ENCODE data around the gene RBPMS2.

RBPMS2 gene

DNA sequence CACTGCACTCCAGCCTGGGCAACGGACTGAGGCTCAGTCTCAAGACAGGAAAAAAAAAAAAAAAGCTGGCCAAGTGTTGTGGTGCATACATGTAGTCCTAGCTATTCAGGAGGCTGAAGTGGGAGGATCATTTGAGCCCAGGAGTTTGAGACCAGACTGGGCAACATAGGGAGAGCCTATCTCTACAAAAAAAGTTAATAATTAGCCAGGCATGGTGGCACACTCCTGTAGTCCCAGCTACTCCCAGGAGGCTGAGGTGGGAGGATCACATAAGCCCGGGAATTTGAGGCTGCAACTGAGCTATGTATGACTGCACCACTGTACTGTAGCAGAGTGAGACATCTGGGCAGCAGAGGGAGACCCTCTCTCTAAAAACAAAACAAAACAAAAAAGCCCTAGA, 58.9 kb downstream of the RBPMS2 start:
- DNase-seq = no peak

DNA sequence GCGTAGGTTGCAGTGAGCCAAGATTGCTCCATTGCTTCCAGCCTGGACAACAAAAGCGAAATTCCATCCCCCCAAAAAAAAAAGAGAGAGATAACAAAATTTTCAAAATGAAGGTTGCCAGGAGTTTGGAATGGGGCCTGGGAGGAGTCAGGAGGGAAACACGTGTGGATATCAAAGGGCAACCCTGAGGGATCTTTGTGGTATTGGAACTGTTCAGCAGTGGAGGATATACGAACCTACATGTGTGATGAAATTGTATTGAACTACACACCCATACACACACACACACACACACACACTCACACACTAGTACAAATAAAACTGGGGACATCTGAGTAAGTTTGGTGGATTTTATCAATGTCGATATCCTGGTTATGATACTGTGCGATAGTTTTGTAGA, 61.8 kb downstream of the RBPMS2 start:
- no peak for DNase-seq

DNA sequence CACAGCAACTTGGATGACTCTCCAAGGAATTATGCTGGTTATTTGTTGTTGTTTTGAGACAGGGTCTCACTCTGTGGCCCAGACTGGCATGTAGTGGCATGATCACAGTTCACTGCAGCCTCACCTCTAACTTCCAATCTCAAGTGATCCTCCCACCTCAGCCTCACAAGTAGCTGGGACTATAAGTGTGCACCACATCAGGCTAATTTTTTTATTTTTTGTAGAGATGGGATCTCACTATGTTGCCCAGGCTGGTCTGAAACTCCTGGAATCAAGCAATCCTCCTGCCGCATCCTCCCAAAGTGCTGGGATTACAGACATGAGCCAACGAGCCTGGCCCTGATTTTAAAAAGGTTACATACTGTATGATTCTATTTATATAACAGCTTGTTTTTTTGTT, 63.0 kb downstream of the RBPMS2 start:
- DNase-seq = no peak

DNA sequence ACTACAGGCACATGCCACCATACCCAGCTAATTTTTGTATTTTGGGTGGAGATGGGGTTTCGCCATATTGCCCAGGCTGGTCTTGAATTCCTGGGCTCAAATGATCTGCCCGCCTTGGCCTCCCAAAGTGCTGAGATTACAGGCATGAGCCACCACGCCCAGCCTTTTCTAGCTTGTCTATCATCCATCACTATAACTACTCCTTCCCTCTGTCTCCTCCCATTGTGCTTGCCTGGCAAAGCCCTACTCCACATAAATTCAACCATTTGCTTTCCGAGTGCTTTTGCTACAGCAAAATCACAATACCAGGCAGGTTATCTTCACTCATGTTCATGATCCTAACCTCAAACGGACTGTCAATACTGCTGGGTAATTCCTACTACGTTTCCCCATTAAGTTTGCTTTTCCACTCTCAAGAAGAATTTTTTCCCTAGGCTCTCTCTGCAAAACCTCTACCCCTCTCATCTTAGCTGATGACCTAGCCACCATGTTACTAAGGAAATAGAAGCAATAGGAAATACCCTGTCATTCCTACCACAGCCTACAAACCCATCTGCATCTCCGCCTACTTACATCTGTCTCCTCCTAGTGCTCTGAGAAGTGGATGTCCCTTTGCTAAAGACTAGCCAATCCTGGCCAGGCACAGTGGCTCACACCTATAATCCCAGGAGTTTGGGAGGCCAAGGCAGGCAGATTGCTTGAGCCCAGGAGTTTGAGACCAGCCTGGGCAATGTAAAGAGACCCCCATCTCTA, 64.5 kb downstream of the RBPMS2 start:
- DNase-seq = no peak

DNA sequence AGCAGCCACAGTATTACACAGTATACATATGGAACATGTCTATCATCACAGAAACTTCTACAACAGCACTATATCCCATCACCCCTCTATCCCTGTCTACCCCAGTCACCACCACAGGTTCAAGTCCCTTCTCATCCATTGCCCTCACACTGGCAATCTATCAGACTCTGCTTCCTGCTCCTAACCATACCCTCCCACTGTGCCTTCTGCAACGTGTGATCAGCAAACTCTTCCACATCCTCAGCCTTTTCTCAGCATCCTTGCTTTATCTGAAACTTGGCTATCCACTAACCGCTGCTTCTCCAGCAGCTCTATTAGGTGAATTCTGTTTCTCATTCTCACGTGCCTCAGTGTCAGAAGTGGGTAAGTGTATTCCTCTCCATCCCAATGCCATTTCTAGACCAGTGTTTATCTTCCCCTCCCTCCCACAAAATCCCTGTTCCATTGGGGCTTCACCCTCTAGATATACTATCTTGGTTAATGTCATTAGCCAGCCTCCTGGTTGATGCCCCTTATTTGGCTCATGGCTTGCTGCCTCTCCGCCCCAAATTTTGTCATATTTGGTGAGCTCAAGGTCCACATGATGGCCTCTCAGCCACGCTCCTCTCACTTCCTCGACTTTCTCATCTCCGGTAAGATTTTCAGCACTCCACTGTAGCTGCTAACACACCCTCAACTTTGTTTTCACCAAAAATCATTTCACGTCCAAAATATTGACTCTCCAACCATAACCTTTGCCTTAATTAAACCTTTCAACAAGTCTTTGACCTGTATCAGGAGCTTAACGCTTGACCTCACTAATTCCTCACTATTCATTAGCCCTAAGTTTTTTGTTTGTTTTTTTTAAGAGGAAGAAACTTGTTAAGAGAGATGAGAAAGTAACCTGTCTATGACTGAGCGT, 69.1 kb downstream of the RBPMS2 start:
- no peak for DNase-seq

DNA sequence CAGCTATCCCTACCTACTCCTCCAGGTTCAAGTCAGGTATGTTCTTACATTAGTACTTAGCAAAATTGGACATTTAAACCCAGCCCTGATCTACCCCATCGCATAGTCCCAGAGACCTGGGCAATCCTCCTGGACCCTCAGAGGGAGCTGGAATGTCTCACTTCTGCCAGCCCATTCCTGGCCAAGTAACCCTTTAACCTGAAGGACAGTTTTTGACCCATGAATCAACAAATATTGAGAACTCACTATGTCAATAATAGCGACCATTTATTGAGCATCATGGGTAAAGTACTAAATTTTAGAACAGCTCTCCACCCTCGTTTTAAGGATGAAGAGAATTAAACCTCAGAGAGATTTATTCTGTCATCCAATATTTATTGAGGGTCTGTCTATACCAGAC, 70.4 kb downstream of the RBPMS2 start:
- no peak for DNase-seq

DNA sequence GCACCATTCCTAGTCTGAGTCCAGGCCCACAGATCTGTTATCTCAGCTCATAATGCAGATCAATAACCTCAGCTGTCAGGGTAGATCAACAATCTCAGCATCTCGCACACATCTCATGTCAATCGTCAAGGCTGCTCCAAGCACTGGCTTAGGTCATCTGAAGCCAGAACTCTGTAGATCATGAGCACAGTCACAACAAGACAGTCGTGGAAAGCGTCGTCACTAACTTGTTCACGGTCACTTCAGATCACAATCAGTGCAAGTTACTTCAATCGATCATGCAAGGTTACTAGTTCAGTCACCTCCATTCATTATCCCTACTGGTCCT, 71.8 kb downstream of the RBPMS2 start:
- DNase-seq = no peak

DNA sequence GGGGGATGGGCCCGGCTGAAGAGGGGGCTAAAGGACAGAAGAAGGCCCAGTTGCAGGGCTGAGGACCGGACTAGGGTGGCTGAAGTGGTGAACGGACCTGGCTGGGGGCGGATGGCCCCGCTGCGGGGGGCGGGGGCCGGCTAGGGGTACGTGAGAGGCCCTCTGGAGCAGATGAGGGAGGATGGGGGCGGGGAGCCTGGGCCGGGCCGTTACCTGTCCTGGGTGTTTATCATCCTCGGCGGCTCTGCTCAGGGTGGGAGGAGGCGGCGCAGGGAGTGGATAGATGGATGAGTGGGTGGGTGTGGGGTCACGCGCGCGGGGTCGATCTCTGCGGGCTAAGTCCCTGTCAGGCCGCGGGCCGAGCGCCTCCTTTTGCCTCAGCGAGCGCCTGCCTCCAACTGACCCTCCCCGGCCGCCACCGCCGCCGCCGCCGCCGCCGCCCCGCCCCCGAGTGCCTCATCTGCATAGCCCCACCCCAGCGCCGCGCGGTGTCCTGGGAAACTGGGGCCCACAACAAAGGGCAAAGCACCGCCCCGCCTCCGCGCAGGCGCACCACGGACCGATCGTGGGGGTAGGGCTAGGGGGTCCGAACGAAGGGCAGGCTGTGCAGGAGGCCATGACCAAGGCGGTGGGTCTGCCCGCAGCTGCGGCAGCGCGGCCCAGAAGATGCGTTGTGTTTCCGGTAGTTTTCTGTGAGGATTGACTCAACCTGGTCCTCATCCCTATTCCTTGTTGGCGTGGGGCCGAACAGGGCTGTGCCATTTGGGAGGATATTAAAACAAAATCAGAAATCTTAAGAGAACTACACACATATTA, 72.4 kb downstream of the RBPMS2 start:
- DNase-seq = peak; percentile 99

DNA sequence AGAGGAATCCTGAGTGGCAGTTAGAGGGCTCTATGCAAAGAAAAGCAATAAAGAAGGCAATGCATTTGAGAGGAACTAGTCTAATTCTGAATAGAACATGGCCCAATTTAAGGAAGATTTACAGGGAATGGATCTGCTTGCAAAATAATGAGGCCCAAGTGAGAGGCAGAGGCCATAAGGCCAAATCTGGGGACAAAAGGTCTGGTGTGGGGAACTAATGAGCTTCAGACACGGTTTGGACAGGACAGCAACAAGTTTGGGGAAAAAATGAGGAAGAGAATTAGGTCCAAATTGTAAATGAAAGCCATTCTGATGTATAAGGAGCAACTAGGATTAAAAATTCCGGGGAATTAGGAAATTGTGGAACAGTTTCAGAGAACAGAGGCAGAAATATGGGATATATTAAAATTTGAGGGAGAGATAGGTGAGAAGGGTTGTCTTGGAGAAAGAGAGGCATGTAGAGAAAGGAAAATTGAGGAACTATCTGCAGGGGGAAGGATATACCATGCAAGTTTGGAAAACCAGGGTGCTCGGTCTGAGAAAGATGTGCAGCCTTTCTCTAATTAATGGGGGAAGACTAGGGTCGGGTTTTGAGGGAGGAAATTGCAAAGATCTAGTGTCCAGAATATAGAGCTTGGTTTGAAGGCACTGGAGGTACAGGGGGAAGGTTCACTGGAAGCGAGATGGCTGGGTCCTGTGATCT, 73.8 kb downstream of the RBPMS2 start:
- no peak for DNase-seq

DNA sequence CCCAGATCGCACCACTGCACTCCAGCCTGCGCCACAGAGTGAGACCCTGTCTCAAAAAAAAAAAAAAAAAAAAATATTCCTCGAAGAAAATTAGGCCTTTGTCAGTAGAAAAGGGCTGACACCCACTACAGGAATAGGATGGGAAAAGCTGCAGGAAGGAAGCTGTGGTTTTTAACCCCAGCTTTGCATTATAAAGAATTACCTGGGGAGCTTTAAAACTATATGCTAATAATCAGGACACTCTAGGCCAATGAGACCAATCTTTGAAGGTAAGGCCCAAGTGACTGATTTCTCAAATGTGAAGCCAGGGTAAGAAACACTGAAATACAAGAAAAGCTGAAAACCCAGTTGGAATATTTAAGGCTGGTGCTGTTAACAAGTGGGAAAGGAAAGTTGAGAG, 74.3 kb downstream of the RBPMS2 start:
- DNase-seq = no peak

DNA sequence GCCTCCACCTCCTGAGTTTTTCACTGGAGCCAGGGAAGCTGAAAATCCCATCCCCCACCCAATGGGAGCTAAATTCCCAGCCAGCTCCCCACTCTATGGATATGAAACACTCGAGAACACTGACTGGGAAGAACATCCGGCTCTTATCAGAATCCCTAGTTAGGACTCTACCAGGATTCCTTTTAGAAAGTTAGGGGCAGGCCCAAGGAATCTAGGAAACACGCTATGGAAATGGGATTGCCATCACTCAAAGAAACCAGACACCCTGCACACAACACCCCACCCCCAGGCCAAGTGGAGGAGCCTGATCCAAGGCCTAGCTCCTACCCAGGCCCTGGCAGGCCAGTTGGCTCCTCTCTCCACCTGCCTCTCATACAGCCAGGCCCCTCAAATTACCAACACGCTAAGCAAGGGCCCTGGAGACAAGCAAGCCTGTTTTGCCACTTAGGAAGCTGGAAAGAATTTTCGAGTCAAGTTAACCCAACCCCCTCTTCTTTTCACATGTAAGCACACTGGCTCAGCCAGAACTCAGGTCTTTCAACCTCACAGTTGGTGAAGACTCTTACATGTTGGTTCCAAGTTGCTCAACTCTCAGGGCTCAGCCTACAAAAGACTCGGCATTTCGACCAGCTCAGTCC, 75.5 kb downstream of the RBPMS2 start:
- peak; percentile 89 for DNase-seq

DNA sequence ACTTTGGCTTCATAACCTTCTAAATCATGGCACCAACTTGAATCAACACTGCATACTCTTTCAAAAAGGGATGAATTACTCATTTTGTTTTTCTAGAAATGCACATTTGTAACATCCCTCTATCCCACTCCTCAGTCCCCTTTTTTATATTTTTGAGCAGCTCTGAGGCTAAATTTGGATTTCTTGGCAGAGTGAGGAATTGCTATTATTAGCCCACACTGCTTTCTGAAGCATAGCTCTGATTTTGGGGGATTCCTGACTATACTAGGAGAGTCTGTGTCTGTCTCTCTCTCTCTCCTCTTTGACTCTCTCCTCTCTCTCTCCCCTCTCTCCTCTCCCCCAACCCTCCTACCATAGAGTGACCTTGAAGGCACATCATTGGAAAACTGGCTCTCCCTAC, 76.6 kb downstream of the RBPMS2 start:
- DNase-seq = no peak

DNA sequence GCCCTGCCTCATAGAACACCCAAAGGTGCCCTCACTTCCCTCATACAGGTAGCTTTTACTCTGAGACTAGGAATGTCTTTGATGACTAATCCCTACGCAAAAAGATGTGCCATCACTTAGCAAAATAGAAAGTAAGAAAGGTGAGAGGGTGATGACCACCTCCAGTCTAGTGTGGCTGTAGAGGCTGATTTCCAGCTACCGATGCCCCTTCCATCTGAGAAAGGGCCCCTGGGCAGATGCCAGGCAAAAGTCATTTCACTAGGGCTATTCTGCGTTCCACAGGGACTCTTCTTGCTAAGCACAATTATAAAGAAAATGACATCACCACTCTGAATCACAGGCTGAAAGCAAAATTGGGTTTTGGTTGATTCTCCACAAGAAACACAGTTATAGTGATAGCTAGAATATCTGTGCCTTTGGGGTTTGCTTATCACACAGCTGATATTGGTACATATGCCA, 77.4 kb downstream of the RBPMS2 start:
- no peak for DNase-seq

DNA sequence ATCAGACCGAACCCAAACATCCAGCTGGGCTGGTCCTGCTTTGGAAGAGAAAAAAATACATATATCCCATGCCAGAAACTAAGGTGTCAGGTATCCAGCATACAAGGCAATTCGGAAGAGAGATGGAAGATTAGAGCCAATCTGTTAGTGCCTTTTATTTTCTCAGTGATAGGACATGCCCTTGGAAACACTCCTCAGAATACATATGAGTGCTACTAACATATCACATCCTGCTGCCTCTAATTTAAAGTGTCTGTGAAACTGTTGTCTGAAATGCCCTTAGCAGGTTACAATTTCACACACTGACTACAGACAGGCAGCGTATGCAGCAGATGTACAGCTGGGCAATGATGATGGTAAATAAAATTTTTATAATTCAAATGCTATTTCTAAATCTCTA, 78.9 kb downstream of the RBPMS2 start:
- no peak for DNase-seq

DNA sequence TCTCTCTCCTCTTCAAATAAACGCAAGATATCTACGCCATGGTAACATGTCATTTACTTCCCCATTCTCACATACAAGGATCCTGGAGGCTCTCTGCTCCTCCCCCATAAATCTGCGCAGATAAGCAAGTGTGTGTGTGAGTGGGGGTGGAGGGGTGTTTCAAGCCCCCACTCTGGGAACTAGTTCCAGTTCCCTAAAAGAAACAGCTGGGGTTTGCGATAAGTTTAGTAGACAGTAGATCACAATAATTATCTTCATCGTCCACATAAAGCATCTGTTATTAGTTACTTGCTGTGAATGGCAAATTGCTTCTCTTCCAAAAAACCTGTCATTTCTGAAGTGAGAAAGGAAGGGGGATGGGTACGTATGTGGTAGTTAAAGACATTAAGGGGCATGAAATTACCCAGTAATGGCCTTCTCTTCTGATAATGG, 79.8 kb downstream of the RBPMS2 start:
- DNase-seq = no peak

DNA sequence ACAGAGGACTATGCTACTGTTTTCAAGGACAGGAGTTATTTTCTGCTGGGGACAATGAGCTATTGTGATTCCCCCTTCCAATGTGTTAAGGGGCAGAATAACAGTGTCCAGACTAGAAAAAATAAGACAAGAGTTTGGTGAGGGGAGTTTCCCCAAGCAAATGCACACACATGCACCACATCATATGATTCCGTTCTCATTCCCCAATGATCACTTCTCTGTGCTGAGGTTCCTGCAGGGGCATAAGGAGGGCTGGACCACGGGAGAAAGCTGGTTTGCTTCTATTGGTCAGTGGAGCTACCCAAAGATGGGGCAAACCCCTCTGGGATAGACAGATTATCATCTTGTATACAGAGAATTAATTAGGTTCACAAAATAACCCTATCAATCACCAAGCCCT, 80.6 kb downstream of the RBPMS2 start:
- no peak for DNase-seq

DNA sequence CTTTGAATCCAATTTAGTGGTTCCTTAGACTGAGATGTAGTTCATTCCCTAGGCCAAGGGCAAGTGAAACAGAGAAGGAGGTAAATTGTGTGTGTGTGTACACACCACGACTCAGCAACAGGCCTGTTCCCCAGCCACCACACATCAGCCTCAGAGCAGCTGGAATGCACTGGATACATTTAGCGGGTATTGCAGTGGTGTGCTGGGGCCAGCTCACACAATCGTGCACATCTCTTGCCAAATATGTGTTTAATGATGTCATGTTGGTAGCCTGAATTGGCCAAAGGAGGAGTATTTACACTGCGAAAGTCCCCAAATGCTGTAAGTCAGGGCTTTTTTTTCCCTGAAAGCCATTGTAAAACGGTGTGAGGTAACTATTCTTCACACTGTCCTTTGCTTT, 82.3 kb downstream of the RBPMS2 start:
- peak; percentile 73 for DNase-seq

DNA sequence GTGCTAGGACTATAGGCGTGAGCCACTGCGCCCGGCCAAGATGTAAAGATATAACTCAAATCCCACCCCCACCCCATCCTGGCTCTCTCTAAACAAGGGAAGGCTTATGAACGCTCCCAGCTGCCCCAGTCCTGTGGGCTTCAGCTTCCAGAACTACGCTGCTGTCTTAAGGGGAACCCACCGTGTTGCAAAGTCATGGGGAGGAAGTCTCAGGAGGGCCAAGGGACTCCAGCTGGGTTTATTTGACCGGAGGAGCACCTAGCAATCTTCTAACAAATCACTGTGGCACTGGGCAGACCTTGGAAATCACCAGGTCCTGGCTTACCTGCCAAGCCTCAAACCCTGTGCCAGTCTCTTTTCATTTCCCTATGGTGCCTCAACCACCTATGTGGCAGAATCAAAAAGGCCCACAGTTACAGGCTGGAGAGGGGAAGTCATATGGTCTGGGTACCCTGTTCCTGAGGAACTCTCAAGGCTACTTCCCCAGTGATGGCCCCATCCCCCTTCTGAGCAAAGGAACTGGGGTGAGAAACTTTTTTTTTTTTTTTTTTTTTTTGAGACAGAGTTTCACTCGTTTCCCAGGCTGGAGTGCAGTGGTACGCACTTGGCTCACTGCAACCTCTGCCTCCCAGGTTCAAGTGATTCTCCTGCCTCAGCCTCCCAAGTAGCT, 83.4 kb downstream of the RBPMS2 start:
- no peak for DNase-seq

DNA sequence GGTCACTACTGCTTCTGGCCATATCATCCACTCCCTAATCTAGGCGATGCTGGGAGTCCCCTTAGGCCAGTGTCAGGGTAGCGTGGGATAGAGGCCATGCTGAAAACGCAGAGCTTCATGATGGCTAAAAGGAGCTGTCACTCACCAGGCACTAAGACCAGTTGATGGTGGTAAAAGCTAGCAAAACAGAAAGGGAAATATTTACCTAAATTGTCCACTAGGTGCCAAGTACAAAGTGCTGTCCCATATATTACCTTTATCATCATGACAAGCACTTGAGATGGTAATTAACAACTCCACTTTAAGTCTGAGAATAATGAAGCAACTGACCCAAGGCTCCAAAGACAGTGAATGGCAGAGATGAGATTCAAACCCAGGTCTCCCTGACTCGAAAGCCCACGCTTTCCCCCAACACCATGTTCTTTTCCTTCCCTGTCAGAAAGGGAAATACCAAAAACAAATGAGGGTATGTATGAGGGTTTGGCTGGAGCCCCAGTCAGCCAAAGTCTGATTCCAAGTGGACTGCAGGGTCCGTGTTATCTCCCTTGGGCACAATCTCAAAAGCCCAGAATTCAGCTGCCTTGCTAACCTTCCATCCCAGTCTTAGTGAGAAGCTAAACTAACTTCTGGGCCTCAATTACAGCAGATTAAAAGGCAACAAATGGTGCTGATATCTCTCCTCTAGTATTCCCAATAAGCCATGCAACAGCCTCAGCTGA, 84.7 kb downstream of the RBPMS2 start:
- no peak for DNase-seq

DNA sequence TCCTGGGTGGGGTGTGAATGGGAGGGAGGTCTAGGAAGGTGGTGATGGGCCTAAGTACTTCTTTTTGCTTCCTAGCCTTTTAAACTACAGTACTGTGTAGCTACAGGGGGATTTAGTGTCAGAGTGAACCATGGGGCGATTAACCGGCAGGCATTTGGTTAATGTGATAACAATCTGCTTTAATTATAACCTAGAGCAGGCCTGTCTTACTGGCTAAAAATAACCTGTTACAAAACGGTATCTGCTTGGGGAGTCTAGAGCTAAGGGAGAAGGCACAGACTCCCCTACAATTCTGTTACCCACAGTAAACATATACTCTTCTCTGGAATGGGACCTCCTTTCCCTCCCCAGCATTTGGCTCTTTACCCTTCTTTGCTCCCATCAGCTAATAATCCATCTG, 85.4 kb downstream of the RBPMS2 start:
- DNase-seq = no peak
